Gastrocnemius medialis (tissue), 4 donors: Measurements from ENCODE around the gene AFAP1L2.

ENCODE experiments used
- POLR2A ChIP-seq, 2 donors: fragments of 450-650 bp; IDR thresholded peaks; one replicate each; pipeline ENCODE4 v1.6.1; 2017; ENCODE audit warnings: antibody characterized with exemption in 2 of 2, mild to moderate bottlenecking in 2 of 2, moderate library complexity in 2 of 2
- TF ChIP-seq, protein P1 (sequence below), 5 experiments: fragments of 450-650 bp in 3 of 5; fragments of 200-600 bp in 2 of 5; sonication (generic) in 2 of 5; IDR thresholded peaks in 4 of 5; conservative IDR thresholded peaks in 1 of 5; 1 replicate in 4 of 5; 2 replicates in 1 of 5; pipeline ENCODE4 v1.5.1; 2016 to 2019; ENCODE audit warnings: antibody characterized with exemption in 5 of 5, mild to moderate bottlenecking in 3 of 5, moderate library complexity in 3 of 5

DNA sequence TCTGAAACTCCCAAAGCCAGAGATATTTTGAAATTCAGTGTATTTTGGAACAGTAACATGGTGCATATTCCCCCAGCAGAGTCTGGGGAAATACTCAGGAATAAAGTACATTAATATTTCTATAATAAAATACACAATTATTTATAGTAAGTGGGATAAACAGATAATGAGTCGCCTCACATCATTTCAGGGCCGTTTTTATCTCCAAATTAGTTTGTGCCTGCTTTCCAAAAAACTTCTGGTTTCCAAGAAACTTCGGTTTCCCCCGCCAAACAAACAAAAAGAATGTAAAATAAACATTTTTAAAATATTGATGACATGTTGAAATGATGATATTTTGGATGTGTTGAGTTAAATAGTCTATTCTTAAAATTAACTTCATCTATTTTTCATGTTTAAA lies 48.2 kb downstream of the AFAP1L2 start:
- TF ChIP-seq, protein P1, sequence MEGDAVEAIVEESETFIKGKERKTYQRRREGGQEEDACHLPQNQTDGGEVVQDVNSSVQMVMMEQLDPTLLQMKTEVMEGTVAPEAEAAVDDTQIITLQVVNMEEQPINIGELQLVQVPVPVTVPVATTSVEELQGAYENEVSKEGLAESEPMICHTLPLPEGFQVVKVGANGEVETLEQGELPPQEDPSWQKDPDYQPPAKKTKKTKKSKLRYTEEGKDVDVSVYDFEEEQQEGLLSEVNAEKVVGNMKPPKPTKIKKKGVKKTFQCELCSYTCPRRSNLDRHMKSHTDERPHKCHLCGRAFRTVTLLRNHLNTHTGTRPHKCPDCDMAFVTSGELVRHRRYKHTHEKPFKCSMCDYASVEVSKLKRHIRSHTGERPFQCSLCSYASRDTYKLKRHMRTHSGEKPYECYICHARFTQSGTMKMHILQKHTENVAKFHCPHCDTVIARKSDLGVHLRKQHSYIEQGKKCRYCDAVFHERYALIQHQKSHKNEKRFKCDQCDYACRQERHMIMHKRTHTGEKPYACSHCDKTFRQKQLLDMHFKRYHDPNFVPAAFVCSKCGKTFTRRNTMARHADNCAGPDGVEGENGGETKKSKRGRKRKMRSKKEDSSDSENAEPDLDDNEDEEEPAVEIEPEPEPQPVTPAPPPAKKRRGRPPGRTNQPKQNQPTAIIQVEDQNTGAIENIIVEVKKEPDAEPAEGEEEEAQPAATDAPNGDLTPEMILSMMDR (IDR thresholded peaks at IDR 0.05 in 4 of 5, conservative IDR thresholded peaks at IDR 0.05 in 1 of 5), result no peak
- TF ChIP-seq POLR2A (IDR thresholded peaks at IDR 0.05), result no peak
